Esophagus muscularis mucosa (tissue), 4 donors: ENCODE results near the gene ERCC3. TPM values are rescaled to one million over a fixed set of nuclear protein-coding genes. Genes with fewer than 3 reads are reported as not detected.
"Not testable (repeated sequence)": the region's sequence is repeated elsewhere in the genome, so short reads cannot be mapped to it uniquely, and the experiment has no call there.

Experiments used
- DNase-seq: peaks from one replicate; pipeline ENCODE4 v3.0.0-alpha.2; 2017; ENCODE audit errors: extremely low spot score
- H3K27ac ChIP-seq, 4 donors: fragments of 200-600 bp; sonication (generic); replicated peaks in 1 of 4; 1 replicate in 3 of 4; 2 replicates in 1 of 4; pipeline ENCODE4 v1.5.1; 2016 to 2019; ENCODE audit warnings: mild to moderate bottlenecking in 1 of 4
- H3K27me3 ChIP-seq, 4 donors: fragments of 200-600 bp; sonication (generic); one replicate each; pipeline versions ENCODE4 v1.5.1 to v1.6.0; 2016 to 2019
- H3K36me3 ChIP-seq, 4 donors: fragments of 200-600 bp; sonication (generic); one replicate each; pipeline ENCODE4 v1.5.1; 2016 to 2019
- H3K4me1 ChIP-seq, 4 donors: fragments of 200-600 bp; sonication (generic); one replicate each; pipeline ENCODE4 v1.5.1; 2016 to 2019
- H3K4me3 ChIP-seq, 4 donors: fragments of 200-600 bp; sonication (generic); 1 replicate in 2 of 4; 2 replicates in 2 of 4; pipeline ENCODE4 v1.5.1; 2016 to 2019; ENCODE audit warnings: mild to moderate bottlenecking in 4 of 4, moderate library complexity in 1 of 4
- H3K9me3 ChIP-seq, 4 donors: fragments of 200-600 bp; sonication (generic); 1 replicate in 3 of 4; 2 replicates in 1 of 4; pipeline ENCODE4 v1.5.1; 2016 to 2019
- EP300 ChIP-seq: sonication (generic); formaldehyde crosslinking; IDR thresholded peaks from one replicate; pipeline ENCODE4 v1.6.1; 2017; ENCODE audit warnings: antibody characterized with exemption
- POLR2A ChIP-seq: fragments of 450-650 bp; IDR thresholded peaks from one replicate; pipeline ENCODE4 v1.6.1; 2017; ENCODE audit warnings: antibody characterized with exemption, moderate library complexity, mild to moderate bottlenecking, low read depth
- POLR2AphosphoS5 ChIP-seq, 2 donors: sonication (generic); formaldehyde crosslinking; IDR thresholded peaks; one replicate each; pipeline ENCODE4 v1.6.1; 2017; ENCODE audit warnings: antibody characterized with exemption in 2 of 2
- WGBS: methylation state at CpG from one replicate; pipeline ENCODE4 v1.1.5; 2018; 5-methylcytosine and 5-hydroxymethylcytosine counted together
- intact Hi-C: fragments of 100-400 bp; cut with DNase I; formaldehyde crosslinking; loops from one replicate; pipeline ENCODE4 v1.15.1; 2023
- total RNA-seq, 4 donors: library from RNA; depleted of rRNA; stranded (reverse); fragments of >200 nt; gene quantifications; one replicate each; pipeline versions ENCODE4 v1.1.0 to v1.2.1, GENCODE V29; 2016
- TF ChIP-seq, protein P1 (sequence below), 3 experiments: fragments of 200-600 bp in 2 of 3; fragments of 450-650 bp in 1 of 3; sonication (generic) in 2 of 3; IDR thresholded peaks; one replicate each; pipeline ENCODE4 v1.5.1; 2017 to 2019; ENCODE audit warnings: antibody characterized with exemption in 3 of 3, mild to moderate bottlenecking in 2 of 3, moderate library complexity in 1 of 3

ERCC3 gene
- total RNA-seq, 4 donors from 2014 or later = 24.4 to 37.1 (median 35.3) TPM

DNA sequence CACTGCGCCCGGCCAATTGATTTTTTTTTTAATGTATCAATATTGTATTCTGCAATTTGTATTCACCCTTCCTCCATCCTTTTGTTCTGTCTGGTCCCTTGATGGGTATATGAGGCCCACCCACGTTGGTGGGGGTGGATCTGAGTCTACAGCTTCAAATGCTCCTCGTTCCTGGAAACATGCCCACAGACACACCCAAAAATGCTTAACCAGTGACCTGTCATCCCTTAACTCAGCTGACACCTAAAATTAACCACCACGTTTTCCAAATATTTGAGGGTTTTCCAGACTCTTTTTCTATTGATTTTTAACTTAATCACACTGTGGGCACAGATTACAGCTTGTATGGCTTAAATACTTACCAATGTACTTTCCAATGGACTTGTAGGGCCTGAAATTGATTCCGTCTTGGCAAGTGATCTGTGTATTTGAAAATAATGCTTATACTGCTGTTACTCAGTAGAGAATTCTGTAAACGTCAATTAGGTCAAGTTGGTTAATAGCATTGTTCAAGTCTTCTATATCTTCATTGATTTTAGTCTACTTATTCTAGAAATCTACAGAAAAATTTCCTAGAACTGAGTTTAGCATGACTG is 39.5 kb downstream of the ERCC3 start:
- WGBS = 77% methylated on average over 7 of the region's 7 CpGs

DNA sequence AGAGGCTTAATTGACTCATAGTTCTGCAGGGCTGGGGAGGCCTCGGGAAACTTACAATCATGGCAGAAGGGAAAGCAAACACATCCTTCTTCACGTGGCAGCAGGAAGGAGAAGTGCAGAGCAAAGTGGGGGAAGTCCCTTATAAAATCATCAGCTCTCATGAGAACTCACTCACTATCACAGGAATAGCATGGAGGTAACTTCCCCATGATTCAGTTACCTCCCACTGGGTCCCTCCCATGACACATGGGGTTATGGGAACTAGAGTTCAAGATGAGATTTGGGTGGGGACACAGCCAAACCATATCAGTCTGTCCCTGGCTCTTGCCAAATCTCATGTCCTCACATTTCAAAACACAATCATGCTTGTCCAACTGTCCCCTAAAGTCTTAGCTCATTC is 52.8 kb downstream of the ERCC3 start:
- H3K27me3 ChIP-seq, H3K4me1 ChIP-seq, H3K36me3 ChIP-seq, intact Hi-C loops, H3K4me3 ChIP-seq, H3K9me3 ChIP-seq, DNase-seq, H3K27ac ChIP-seq: not testable (repeated sequence)
- 75% methylated on average over 2 of the region's 2 CpGs for WGBS

More for the DNA sequence above, 39.5 kb downstream of the ERCC3 start:
- Histone ChIP-seq H3K4me1 (no peaks in the 10 kb centered on the region), H3K27me3 (no peaks in the 10 kb centered on the region), H3K27ac (no peak overlapping the region), H3K36me3 (peaks cover 27 to 34% (median 32%) of the 10 kb centered on the region in 4 donors), H3K4me3 (no peak overlapping the region), H3K9me3 (no peaks in the 10 kb centered on the region)
- DNase-seq = no peak
- intact Hi-C loops = no loop called here
- TF ChIP-seq, protein P1, sequence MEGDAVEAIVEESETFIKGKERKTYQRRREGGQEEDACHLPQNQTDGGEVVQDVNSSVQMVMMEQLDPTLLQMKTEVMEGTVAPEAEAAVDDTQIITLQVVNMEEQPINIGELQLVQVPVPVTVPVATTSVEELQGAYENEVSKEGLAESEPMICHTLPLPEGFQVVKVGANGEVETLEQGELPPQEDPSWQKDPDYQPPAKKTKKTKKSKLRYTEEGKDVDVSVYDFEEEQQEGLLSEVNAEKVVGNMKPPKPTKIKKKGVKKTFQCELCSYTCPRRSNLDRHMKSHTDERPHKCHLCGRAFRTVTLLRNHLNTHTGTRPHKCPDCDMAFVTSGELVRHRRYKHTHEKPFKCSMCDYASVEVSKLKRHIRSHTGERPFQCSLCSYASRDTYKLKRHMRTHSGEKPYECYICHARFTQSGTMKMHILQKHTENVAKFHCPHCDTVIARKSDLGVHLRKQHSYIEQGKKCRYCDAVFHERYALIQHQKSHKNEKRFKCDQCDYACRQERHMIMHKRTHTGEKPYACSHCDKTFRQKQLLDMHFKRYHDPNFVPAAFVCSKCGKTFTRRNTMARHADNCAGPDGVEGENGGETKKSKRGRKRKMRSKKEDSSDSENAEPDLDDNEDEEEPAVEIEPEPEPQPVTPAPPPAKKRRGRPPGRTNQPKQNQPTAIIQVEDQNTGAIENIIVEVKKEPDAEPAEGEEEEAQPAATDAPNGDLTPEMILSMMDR (IDR thresholded peaks at IDR 0.05) = no peak
- no peak for TF ChIP-seq POLR2A
- TF ChIP-seq EP300 = no peak
- no peak for TF ChIP-seq POLR2AphosphoS5 (IDR thresholded peaks at IDR 0.05)

DNA sequence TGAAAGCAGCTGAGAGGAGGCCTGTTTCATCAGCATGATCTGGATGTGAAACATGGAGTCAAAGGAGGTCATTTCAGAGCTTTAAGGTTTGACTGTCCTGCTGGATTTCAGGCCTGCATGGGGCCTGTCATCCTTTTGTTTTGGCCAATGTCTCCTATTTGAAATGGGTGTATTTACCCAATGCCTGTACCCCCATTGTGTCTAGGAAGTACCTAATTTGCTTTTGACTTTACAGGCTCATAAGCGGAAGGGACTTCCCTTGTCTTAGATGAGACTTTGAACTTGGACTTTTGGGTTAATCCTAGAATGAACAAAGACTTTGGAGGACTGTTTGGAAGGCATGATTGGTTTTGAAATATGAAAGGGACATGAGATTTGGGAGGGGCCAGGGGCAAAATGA is 54.5 kb downstream of the ERCC3 start:
- H3K27me3 ChIP-seq = no peaks in the 10 kb centered on the region
- H3K9me3 ChIP-seq = peaks cover 0 to 7% (median 2%) of the 10 kb centered on the region in 4 donors
- whole genome bisulfite sequencing = 90% methylated on average over 1 of the region's 1 CpG
- H3K27ac ChIP-seq = no peak overlapping the region
- H3K4me1 ChIP-seq = no peaks in the 10 kb centered on the region
- no peaks in the 10 kb centered on the region for H3K36me3 ChIP-seq
- no peak for DNase-seq
- no peak overlapping the region for H3K4me3 ChIP-seq
- TF ChIP-seq, protein P1 (IDR thresholded peaks at IDR 0.05) = no peak
- no peak for TF ChIP-seq POLR2A
- no peak for TF ChIP-seq POLR2AphosphoS5 (IDR thresholded peaks at IDR 0.05)
- TF ChIP-seq EP300 = no peak
- intact Hi-C loops = no loop called here

DNA sequence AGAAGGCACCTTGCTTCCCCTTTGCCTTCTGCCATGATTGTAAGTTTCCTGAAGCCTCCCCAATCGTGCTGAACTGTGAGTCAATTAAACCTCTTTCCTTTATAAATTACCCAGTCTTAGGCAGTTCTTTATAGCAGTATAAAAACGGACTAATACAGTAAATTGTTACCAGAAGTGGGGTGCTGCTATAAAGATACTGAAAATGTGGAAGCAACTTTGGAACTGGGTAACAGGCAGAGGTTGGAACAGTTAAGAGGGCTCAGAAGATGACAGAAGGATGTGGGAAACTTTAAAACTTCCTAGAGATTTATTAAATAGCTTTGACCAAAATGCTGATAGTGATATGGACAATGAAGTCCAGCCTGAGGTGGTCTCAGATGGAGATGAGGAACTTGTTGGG is 56.2 kb downstream of the ERCC3 start:
- intact Hi-C loops, H3K4me1 ChIP-seq, H3K4me3 ChIP-seq, H3K36me3 ChIP-seq, H3K27ac ChIP-seq, DNase-seq, H3K9me3 ChIP-seq, H3K27me3 ChIP-seq: not testable (repeated sequence)
- WGBS = 75% methylated on average over 2 of the region's 2 CpGs

DNA sequence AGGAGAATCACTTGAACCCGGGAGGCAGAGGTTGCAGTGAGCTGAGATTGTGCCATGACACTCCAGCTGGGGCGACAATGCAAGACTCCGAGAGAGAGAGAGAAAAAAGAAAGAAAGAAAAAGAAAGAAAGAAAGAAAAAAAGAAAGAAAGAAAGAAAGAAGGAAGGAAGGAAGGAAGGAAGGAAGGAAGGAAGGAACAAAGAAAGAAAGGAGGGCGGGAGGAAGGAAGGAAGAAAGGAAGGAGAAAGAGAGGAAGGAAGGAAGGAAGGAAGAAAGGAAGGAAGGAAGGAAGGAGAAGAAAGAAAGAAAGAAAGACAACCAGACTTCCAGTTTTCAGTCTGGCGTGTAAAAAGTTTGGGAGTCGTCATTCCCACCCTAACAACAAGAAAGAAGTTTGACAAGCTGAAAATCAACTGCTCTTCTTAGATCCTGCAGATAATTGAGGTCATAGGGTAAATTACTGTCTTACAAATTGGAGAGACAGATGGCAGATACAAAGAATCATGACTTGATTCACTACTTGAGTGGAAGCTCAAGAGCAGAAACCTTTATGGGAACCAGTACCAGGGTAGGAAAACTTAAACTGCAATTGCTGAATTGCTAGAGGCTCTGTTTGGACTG is 58.8 kb downstream of the ERCC3 start:
- no peak for TF ChIP-seq POLR2AphosphoS5 (IDR thresholded peaks at IDR 0.05)
- TF ChIP-seq POLR2A = no peak
- TF ChIP-seq EP300 = no peak
- TF ChIP-seq, protein P1 (IDR thresholded peaks at IDR 0.05) = no peak
- intact Hi-C loops = no loop called here
- peaks cover 0 to 7% (median 2%) of the 10 kb centered on the region in 4 donors for H3K9me3 ChIP-seq
- H3K36me3 ChIP-seq = no peaks in the 10 kb centered on the region
- no peaks in the 10 kb centered on the region for H3K27me3 ChIP-seq
- no peak for DNase-seq
- H3K4me1 ChIP-seq = no peaks in the 10 kb centered on the region
- no peak overlapping the region for H3K27ac ChIP-seq
- WGBS = 88% methylated on average over 6 of the region's 6 CpGs
- no peak overlapping the region for H3K4me3 ChIP-seq

DNA sequence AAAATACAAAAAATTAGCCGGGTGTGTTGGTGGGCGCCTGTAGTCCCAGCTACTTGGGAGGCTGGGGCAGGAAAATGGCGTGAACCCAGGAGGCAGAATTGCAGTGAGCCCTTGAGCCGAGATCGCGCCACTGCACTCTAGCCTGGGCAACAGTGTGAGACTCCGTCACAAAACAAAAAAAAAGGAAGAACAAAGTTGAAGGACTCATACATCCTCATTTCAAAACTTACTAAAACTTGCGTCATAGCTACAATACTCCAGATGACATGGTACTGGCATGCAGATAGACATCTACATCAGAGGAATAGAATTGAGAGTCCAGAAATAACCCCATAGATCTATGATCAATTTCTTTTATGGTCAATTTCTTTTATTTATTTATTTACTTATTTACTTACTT is 60.2 kb downstream of the ERCC3 start:
- no peaks in the 10 kb centered on the region for H3K36me3 ChIP-seq
- no peak for DNase-seq
- no peak overlapping the region for H3K27ac ChIP-seq
- no peaks in the 10 kb centered on the region for H3K27me3 ChIP-seq
- WGBS = 88% methylated on average over 8 of the region's 8 CpGs
- TF ChIP-seq, protein P1 (IDR thresholded peaks at IDR 0.05) = no peak
- TF ChIP-seq POLR2A (no peak), POLR2AphosphoS5 (IDR thresholded peaks at IDR 0.05) (no peak), EP300 (no peak)
- no peak overlapping the region for H3K4me3 ChIP-seq
- H3K9me3 ChIP-seq = peaks cover 0 to 7% (median 2%) of the 10 kb centered on the region in 4 donors
- intact Hi-C loops = no loop called here
- H3K4me1 ChIP-seq = no peaks in the 10 kb centered on the region
